NCI-H524 (cell line): ENCODE data around the gene FOXS1.
"Not testable (repeated sequence)": the region's sequence is repeated elsewhere in the genome, so short reads cannot be mapped to it uniquely, and the experiment has no call there.

Experiments used
- DNase-seq, 2 experiments: peaks; one replicate each; lab custom pipeline; 2025; lab: John Stamatoyannopoulos, UW

Gene FOXS1

DNA sequence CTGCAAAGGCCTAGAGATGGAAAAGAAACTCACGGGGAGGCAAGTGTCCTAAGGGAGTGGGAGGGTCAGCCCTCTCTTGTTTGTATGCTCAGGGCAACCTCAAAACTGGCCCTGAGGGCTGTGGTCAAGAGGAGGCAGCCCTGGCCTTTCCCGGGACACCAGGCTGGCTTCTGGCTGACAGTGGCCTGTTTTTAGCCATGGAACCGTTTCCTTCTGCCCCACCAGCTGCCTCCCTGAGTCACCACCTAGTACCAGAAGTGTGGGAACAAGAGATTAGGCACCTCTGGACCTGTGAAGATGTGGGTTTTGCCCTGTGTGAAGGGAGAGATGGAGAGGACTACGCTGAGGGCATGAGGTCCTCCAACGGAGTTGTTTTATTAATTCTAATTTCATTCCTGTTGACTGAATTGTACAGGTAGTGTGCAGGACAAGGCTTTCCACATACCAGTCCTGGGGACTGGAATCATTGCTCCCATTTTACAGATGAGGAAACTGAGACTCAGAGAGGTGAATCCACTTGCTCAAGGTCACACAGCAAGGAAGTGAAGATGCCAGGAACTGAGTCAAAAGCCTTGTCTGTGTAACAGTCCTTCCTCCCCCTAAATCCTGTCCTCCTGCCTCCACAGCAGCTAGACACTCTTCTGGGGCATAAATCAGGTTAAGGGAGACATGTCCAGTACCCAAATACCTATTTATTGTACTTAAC is 5.5 kb downstream of the FOXS1 start:
- no peak for DNase-seq

DNA sequence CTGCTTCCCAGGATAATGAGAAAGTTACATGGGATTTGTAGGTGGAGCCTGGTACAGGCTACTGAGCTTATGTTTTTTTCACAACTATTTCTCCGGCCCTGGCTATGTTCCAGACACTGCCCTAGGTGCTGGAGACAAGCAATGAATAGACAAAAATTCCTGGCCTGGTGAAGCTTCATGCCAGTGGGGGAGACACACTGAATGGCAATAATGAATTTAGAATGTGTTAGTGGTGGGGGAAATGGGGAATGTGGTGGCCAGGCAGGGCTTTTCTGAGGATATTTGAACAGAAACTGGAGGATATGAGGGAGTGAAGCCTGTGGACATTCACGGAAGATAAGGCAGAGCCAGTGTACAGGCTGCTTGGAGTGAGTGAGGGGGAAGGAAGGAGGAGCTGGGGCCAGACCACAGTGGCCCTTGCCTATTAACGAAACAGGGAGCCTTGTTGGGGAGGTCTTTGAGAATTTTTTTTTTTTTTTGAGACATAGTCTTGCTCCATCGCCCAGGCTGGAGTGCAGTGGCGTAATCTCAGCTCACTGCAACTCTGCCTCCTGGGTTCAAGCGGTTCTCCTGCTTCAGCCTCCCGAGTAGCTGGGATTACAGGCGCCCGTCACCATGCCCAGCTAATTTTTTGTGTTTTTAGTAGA is 6.6 kb downstream of the FOXS1 start:
- DNase-seq, result no peak

DNA sequence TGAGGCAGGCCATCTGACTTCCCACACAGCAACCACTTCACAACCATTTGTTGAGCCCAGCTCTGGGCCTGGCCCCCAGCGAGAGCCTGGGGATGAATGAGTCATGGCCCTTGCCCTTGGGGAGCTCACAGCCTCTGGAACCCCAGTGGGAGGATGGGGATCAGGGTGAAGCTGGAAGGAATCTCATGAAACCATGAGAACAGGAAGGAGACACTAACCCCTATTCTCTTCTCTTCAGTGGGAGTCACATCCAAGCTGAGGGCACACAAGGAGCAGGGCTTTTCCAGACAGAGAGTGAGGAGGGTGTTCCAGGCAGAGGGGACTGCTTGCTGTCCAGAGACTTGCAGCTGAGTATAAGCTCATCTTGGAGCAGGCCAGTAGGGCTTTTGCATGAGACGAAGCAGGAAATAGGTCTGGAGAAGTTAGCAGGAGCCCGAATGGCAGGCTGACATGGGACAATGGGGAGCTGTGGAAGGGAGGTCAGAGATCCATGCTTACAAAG is 7.5 kb downstream of the FOXS1 start:
- DNase-seq, result no peak

DNA sequence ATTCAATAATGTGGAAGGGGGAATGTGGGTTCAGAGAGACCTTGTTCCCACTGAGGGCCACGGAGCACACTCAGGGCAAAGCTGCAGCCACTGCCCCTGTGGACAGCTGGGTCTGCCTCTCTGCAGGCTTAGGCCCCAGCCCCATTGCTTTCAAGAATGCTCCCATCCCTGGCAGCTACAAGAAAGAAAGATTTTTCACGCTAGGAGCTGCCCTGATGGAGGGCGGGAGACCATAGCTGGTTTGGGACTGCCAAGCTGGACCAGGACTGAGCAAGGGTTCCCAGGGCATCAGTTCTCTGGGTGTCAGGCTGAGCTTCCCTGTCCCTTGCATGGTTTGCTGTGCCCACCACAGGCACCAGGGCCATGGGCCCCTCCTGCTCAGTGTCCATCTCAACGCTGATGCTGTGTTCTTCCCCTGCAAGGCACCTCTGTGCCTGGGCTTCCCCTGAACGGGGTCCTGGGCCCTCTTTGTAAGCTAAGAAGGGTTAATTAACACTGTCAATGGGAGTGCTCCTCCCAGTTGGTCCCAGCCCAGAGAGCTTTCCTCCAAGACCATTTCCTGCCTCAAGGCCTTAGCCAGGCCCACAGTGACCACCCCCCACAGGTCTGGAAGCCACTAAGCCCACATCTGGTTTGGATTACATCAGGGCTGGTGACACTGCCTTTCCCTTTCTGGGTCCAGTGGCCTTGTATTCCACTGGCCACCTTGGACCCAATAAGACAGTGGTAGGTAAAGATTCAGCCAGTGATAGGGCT is 8.4 kb downstream of the FOXS1 start:
- no peak for DNase-seq

DNA sequence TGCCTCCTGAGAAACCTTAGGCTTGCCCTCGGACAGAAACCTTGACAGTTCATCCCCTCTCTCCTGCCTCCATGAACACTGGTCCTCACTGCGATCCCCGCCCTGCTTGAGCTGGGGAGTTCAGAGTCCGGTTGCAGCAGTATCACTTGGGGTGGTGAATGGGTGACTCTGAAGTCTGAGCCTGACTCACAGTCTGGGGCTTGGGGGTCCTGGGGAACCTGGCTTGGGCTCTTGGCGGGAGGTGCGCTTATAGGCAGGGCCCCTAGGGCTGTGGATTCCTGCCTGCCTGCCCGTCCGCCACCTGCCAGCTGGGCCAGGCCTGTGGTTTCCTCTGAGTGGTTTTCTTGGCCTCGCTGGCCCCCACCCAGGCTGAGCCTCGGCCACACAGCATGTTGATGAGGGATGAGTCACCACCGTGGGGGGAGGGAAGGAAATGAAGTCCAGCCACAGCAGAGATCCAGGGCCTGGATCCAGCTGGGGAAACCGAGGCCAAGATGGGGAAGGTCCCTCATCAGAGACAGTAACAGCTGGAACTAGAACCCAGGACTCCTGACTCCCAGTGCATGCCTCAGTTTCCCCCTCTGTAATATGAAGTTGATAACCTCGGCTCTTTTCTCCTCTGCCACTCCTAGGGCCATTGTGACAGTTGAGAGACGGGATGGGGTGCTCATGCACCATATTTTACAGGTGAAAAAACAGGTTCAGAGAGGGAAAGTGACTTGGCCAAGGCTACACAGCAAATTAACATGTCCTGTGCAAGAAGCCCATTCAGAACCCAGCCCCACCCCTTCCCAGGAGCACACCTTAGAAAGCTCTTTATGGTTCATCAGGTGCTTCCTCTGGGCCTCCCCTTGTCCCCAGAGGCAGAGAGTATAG is 9.2 kb downstream of the FOXS1 start:
- peak in 1 of 2 experiments; percentile 29 for DNase-seq

DNA sequence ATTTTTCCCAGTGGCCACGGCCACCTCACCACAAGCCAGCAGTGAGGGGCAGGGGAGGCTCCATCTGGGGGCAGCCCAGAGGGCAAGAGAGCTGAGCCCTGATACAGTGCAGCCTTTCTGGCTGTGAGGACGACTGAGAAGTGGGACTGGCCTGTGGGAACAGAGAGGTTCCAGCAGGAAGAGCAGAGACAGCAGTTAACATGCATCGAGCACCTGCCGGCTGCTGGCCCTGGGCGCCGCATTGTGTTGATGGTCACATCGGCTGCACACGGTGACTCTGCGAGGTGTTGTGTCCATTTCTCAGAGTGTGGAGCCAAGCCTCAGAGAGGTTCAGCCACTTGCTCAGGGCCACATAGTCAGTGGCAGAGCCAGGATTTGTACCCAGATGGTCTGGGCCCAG is 9.8 kb downstream of the FOXS1 start:
- no peak for DNase-seq

DNA sequence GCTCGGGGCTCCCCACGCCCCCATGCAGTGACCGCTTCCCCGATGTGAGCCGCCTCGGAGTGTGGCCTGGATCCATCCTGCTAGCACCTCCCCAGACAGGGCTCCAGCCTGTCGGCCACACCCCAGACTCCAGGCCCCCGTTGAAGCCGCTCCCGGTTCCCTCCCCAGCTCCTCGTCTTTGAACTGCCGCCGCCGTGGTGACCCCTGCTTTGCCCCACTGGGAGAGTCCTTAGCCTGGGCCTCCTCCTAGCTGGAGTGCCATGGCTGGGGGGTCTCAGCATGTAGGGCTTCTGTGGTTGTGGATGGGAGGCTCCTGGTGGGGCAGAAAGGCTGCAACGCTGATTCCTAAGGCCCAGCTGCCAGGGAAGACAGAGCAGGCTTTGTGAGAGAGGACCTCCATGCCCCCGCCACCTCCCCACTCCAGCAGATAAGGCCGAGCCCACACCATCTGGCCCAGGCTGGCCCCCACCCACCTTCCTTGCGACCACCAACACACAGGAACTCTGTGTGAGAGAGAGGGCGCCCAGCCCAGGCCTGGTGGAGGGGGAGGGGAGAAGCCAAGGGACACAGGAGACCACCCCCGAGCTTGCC is 11.4 kb downstream of the FOXS1 start:
- no peak for DNase-seq

DNA sequence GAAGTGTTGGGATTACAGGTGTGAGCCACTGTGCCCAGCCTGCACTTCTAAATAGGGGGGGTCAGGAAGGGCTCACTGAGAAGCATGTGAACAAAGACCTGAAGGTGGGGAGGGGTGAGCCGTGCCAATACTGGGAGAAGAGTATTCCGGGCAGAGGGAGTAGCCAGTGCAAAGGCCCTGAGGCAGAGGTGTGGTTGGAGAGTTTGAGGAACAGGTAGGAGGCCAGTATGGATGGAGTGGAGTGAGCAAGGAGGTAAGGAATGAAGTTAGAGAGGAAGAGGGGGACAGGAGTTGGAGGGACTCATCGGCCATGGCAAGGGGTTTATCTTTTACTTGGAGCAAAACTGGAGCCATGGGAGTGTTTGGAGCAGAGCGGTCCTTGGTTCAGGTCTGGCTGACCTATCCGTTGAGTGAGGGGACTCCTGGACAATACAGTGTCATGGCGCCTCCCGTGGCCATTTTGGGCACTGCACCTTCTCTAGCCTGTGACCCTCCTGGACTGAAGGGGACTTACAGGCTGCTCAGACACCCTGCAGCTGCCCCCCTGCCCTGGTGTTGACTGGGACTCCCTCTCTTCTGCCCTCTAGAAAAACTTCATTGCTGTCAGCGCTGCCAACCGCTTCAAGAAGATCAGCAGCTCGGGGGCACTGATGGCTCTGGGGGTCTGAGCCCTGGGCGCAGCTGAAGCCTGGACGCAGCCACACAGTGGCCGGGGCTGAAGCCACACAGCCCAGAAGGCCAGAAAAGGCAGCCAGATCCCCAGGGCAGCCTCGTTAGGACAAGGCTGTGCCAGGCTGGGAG is 12.1 kb downstream of the FOXS1 start:
- peak in 1 of 2 experiments; percentile 74 for DNase-seq

DNA sequence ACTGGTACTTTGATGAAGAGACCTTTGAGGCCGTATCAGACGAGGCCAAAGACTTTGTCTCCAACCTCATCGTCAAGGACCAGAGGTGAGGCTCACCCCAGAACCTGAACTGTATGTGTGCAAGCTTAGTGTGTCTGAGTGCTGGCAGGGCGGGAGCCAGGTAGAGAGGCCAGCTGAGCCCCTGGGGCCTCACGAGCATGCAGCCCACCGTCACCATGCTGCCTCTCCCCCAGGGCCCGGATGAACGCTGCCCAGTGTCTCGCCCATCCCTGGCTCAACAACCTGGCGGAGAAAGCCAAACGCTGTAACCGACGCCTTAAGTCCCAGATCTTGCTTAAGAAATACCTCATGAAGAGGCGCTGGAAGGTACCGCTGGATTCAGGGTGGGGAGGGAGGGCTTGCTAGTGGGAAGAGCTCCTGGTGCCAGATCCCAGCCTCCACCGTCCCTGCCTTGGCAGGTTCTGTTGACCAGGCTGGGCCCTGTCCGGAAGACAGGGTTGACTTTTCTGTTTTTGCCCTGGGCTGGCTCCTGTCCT is 13.6 kb downstream of the FOXS1 start:
- DNase-seq, result no peak

DNA sequence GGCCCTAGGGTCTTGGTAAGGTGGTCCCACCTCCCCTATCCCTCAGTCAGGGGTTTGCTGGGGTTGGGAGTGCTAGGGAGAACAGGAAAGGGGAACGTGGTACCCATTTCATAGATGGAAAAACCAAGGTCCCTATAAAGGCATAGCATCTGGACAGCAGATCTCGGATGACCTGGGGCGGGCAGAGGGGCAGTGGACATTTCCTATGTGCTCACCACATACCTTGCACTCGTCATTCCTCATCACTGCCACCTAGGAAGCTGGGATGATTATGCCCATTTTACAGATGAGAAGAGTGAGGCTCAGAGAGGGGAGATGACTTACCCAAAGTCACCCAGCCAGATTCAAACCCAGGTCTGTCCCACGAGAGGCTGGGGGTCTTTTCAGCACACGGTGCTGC is 14.2 kb downstream of the FOXS1 start:
- no peak for DNase-seq

DNA sequence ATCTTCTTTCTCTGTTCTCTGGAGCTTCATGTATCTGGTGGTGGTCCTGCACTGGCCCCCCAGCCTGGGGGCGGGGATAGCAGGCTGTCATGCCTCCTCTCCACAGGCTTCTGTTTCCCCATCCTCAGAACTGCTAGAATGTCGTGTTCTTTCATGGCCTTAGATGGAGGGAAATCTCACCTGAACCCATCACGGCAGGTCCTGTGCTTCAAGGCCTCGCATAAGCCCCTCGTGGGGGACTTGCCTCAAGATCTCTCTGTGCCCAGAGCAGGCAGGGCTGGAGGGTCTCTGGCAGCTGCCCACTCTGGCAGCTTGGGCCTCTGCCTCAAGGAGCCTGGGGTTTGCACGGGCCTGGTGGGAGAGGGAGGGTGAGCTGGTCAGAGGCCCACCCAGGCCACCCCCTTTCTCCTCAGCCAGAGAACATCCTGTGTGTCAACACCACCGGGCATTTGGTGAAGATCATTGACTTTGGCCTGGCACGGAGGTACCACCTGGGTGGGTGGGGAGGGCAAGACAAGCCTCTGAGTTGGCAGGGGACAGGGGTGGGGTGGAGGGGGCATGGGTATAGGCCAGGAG is 14.9 kb downstream of the FOXS1 start:
- DNase-seq, result no peak

DNA sequence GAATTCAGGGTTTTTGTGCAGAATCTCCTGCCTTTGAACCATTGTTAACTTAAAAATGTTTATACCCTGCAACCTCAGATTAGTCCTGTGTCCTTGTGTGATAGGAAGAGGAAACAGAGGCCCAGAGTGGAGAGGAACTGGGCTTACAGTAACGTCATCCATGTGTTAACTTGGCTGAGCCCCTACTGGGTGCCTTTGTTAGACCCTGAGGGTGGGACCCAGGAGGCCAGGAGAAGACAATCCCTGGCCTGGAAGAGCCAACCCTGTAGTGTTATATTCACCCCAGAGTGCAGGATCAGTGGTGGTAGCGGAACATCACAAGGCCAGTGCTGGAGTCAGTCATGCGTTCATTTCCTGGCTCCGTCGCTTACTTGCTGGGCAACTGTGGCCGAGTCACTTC is 15.7 kb downstream of the FOXS1 start:
- DNase-seq, result no peak

DNA sequence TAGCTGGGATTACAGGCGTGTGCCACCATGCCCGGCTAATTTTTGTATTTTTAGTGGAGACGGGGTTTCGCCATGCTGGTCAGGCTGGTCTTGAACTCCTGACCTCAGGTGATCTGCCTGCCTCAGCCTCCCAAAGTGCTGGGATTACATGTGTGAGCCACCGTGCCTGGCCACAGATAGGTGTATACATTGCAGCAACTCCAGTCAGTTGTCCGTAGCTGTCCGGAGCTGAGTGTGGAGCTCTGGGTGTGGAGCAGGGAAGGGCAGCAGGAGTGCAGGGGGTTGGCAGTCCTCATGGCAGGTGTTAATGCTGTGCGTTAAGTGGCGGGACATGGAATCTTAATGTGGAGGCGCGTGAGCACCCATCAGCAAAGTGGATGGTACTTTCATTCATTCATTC is 17.4 kb downstream of the FOXS1 start:
- not testable (repeated sequence) for DNase-seq

DNA sequence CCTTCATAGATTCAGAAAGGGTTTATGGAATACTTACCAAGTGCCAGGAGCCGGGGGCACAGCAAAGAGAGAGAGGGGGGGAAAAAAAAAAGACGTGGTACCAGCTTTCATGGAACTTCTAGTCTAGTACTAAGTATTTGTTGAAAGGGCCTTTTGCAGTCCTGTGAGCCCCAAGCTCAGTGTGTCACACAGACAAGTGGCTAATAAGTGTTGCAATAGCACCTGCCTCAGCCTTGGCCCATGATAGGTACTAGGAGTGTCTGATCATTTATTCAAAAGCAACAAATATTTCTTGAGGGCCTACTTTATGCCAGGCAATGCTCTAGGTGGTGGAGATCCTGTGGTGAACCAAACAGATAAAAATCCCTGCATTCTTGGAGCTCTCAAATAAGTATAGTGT is 18.3 kb downstream of the FOXS1 start:
- no peak for DNase-seq

DNA sequence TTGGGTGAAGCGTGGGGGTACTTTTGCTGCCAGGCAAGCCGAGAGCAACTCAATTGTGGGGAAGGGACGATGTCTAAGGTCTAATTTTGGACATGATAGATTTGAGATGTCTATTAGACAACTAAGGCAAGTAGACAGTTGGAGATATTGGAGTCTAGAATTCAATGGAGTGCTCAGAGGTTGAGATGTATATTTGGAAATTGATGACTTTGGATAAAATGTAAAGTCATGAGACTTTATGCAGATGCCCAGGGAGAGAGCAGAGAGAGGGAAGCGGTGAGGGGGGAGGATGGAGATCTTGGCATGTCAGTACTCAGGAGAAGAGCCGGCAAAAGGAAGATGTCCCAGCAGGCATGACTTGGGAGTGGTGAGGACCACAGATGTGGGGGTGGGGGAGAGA is 19.3 kb downstream of the FOXS1 start:
- DNase-seq, result no peak

DNA sequence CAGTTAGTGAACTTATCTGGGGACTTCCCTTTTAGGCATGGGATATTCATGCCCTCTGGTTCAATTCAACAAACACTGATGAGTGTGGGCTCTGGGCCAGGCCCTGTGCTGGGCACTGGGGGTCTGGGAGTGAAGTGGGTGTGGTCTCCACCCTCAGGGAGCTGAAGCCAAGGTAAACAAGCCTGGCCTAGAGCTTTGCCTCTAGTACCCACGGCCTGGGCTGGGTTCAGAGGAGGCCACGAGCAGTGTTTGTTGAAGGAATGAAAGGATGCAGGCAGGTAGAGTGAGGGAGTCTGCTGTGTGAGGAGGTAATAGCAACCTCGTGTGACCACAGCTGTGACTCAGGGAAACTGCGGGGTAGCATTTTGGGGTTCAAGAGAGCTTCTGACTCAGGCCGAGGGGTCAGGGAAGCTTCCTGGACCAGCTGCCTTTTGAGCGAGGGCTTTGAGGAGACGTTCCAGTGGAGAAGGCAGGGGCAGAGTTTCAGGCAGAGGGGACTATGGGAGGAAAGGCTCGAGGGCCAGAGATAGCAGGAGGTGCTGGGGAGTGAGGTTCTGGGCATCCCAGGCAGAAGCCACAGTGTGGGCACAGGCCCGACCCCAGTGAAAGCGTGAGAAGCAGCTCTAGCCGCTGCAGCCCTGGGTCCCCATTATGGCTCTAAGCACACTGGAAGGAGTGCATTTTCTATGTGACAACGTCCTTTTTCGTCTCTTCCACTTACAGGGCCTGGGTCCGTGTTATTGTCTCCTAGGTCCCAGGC is 20.7 kb downstream of the FOXS1 start:
- no peak for DNase-seq

DNA sequence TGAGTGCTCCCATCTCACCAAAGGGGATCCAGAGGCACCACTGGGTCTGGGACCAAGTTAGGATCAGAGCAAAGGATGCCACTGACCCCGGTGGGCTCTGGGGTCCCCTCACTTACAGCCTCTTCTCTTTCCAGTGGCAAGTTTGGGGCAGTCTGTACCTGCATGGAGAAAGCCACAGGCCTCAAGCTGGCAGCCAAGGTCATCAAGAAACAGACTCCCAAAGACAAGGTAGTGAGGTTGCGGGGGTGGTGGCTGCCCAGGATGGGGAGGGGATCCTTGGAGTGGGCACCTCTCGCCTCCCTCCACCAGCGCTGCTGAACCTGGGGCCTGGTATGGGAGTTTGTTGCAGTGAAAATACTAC is 21.3 kb downstream of the FOXS1 start:
- no peak for DNase-seq

DNA sequence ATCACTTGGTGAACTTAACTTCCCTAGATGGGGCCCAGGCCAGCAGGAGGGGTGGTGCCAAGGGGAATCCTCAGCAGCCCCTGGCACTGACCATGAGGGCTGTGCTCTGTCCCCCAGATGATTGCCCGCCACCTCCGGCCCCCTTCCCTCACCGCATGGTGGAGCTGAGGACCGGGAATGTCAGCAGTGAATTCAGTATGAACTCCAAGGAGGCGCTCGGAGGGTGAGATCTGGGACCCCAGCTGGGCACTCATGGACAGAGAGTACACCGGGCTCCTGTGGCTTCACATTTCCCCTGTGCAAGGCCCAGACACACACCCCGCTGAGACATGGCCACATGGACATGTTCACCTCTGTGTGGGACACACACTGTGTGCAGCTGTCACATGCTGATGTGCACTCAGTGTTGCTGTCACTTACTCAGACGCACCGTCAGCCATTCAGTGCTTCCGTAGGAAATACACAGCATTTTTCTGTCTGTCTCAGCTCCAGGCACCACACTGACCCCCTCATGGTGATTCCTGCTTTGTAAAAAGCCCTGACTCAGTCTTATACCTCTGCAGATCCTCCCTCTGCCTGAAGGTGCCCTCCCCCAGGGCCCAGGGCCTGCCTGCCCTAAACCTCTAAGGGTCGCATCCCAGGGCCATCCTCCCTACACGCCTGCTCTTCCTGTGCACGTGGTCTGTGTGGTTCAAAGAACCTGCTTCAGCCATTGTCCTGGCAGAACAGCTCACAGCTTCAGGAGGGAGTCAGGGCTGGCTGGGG is 21.9 kb downstream of the FOXS1 start:
- no peak for DNase-seq
